ENCODE measurements around the gene FZR1. TPM values are rescaled to one million over a fixed set of nuclear protein-coding genes. Genes with fewer than 3 reads are reported as not detected.
"Not testable (repeated sequence)": the region's sequence is repeated elsewhere in the genome, so short reads cannot be mapped to it uniquely, and the experiment has no call there.

The FZR1 gene
- total RNA-seq, 2 donors from 2014 or later = 56.7 to 65.1 TPM

DNA sequence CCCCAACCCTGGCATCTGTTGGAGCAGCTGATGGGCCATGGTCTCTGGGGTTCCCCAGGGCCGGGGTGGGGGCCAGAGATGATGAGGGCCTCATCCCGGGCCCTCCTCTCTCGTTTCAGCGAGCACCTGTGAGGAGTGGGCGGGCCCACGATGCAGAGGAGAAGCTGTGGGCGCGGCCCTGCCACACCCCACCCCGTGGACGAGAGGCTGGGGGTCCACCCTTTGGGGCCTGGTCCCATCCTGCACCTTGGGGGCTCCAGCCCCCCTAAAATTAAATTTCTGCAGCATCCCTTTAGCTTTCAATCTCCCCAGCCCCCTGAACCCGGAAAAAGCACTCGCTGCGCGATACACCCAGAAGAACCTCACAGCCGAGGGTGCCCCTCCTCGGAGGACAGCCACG, 72.3 kb downstream of the FZR1 start:
- 81 to 95% methylated on average over 10 to 17 of the region's 17 CpGs for WGBS, 2 experiments (ENCODE audit: insufficient coverage in 1 of 2, insufficient read length in 1 of 2)
- H3K36me3 Mint-ChIP-seq (ENCODE audit: low read depth) = peaks cover 12% of the 10 kb centered on the region
- no peak overlapping the region for H3K4me3 Mint-ChIP-seq
- H3K27ac Mint-ChIP-seq = no peak overlapping the region
- TF ChIP-seq, protein P1, sequence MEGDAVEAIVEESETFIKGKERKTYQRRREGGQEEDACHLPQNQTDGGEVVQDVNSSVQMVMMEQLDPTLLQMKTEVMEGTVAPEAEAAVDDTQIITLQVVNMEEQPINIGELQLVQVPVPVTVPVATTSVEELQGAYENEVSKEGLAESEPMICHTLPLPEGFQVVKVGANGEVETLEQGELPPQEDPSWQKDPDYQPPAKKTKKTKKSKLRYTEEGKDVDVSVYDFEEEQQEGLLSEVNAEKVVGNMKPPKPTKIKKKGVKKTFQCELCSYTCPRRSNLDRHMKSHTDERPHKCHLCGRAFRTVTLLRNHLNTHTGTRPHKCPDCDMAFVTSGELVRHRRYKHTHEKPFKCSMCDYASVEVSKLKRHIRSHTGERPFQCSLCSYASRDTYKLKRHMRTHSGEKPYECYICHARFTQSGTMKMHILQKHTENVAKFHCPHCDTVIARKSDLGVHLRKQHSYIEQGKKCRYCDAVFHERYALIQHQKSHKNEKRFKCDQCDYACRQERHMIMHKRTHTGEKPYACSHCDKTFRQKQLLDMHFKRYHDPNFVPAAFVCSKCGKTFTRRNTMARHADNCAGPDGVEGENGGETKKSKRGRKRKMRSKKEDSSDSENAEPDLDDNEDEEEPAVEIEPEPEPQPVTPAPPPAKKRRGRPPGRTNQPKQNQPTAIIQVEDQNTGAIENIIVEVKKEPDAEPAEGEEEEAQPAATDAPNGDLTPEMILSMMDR (conservative IDR thresholded peaks at IDR 0.05) = no peak
- H3K9me3 Mint-ChIP-seq = no peaks in the 10 kb centered on the region
- Histone ChIP-seq H3K4me1 (ENCODE audit: control insufficient read depth, insufficient read depth, low read length) (no peaks in the 10 kb centered on the region), H3K36me3 (ENCODE audit: control insufficient read depth, insufficient read depth, low read length) (peaks cover 8% of the 10 kb centered on the region), H3K9me3 (ENCODE audit: control insufficient read depth, low read length) (no peaks in the 10 kb centered on the region), H3K27me3 (ENCODE audit: control insufficient read depth, insufficient read depth, low read length, poor library complexity, severe bottlenecking) (peaks cover 10% of the 10 kb centered on the region), H3K9ac (ENCODE audit: extremely low read depth, low read length, poor library complexity, severe bottlenecking) (no peak overlapping the region), H3K27ac (ENCODE audit: low read depth, low read length) (no peak overlapping the region), H3K4me3 (ENCODE audit: low read length) (no peak overlapping the region)
- peaks cover 42% of the 10 kb centered on the region for H3K27me3 Mint-ChIP-seq (ENCODE audit: insufficient read depth)
- peaks cover 10% of the 10 kb centered on the region for H3K4me1 Mint-ChIP-seq
- DNase-seq = no peak

GRCh38 chr19:3580156-3580934, 74.2 kb downstream of the FZR1 start:
- 77 to 88% methylated on average over 10 to 11 of the region's 11 CpGs for WGBS, 2 experiments (ENCODE audit: insufficient coverage in 1 of 2, insufficient read length in 1 of 2)
- no peak for DNase-seq
- H3K36me3 ChIP-seq (ENCODE audit: control insufficient read depth, insufficient read depth, low read length) = peaks cover 2% of the 10 kb centered on the region
- peaks cover 7% of the 10 kb centered on the region for H3K4me1 Mint-ChIP-seq
- no peaks in the 10 kb centered on the region for H3K9me3 Mint-ChIP-seq
- H3K4me3 Mint-ChIP-seq = no peak overlapping the region
- H3K27ac ChIP-seq (ENCODE audit: low read depth, low read length) = no peak overlapping the region
- no peaks in the 10 kb centered on the region for H3K9me3 ChIP-seq (ENCODE audit: control insufficient read depth, low read length)
- no peak overlapping the region for H3K9ac ChIP-seq (ENCODE audit: extremely low read depth, low read length, poor library complexity, severe bottlenecking)
- peaks cover 2% of the 10 kb centered on the region for H3K36me3 Mint-ChIP-seq (ENCODE audit: low read depth)
- H3K27ac Mint-ChIP-seq = no peak overlapping the region
- H3K27me3 ChIP-seq (ENCODE audit: control insufficient read depth, insufficient read depth, low read length, poor library complexity, severe bottlenecking) = peaks cover 29% of the 10 kb centered on the region
- peaks cover 60% of the 10 kb centered on the region for H3K27me3 Mint-ChIP-seq (ENCODE audit: insufficient read depth)
- H3K4me1 ChIP-seq (ENCODE audit: control insufficient read depth, insufficient read depth, low read length) = no peaks in the 10 kb centered on the region
- TF ChIP-seq, protein P1 (conservative IDR thresholded peaks at IDR 0.05) = no peak
- no peak overlapping the region for H3K4me3 ChIP-seq (ENCODE audit: low read length)

- H3K36me3 ChIP-seq (ENCODE audit: control insufficient read depth, insufficient read depth, low read length); H3K4me3 Mint-ChIP-seq; H3K9me3 ChIP-seq (ENCODE audit: control insufficient read depth, low read length); DNase-seq; H3K27ac Mint-ChIP-seq; H3K36me3 Mint-ChIP-seq (ENCODE audit: low read depth); H3K4me3 ChIP-seq (ENCODE audit: low read length); H3K4me1 ChIP-seq (ENCODE audit: control insufficient read depth, insufficient read depth, low read length); H3K27ac ChIP-seq (ENCODE audit: low read depth, low read length); H3K9me3 Mint-ChIP-seq; H3K9ac ChIP-seq (ENCODE audit: extremely low read depth, low read length, poor library complexity, severe bottlenecking); H3K4me1 Mint-ChIP-seq: not testable (repeated sequence)
- peaks cover 34% of the 10 kb centered on the region for H3K27me3 ChIP-seq (ENCODE audit: control insufficient read depth, insufficient read depth, low read length, poor library complexity, severe bottlenecking)
- WGBS, 2 experiments (ENCODE audit: insufficient coverage in 1 of 2, insufficient read length in 1 of 2) = 82 to 84% methylated on average over 3 to 4 of the region's 4 CpGs
- peaks cover 73% of the 10 kb centered on the region for H3K27me3 Mint-ChIP-seq (ENCODE audit: insufficient read depth)
Observed at GRCh38 chr19:3581792-3582191, 75.7 kb downstream of the FZR1 start.

GRCh38 chr19:3584036-3584802, 78.1 kb downstream of the FZR1 start:
- H3K4me1 Mint-ChIP-seq; H3K36me3 ChIP-seq (ENCODE audit: control insufficient read depth, insufficient read depth, low read length); H3K27ac Mint-ChIP-seq; H3K4me3 ChIP-seq (ENCODE audit: low read length); DNase-seq; H3K36me3 Mint-ChIP-seq (ENCODE audit: low read depth); H3K9me3 Mint-ChIP-seq; H3K27ac ChIP-seq (ENCODE audit: low read depth, low read length); H3K4me1 ChIP-seq (ENCODE audit: control insufficient read depth, insufficient read depth, low read length); H3K9ac ChIP-seq (ENCODE audit: extremely low read depth, low read length, poor library complexity, severe bottlenecking); H3K9me3 ChIP-seq (ENCODE audit: control insufficient read depth, low read length); H3K4me3 Mint-ChIP-seq: not testable (repeated sequence)
- peaks cover 39% of the 10 kb centered on the region for H3K27me3 ChIP-seq (ENCODE audit: control insufficient read depth, insufficient read depth, low read length, poor library complexity, severe bottlenecking)
- peaks cover 81% of the 10 kb centered on the region for H3K27me3 Mint-ChIP-seq (ENCODE audit: insufficient read depth)
- 88 to 98% methylated on average over 9 to 15 of the region's 15 CpGs for WGBS, 2 experiments (ENCODE audit: insufficient coverage in 1 of 2, insufficient read length in 1 of 2)
